ENCODE data around the gene RNPEPL1. TPM values are rescaled to one million over a fixed set of nuclear protein-coding genes. Genes with fewer than 3 reads are reported as not detected.
A peak's percentile ranks its signal among the peaks of the same experiment; 100 is the strongest.

Gene RNPEPL1
- total and polyA plus RNA-seq, 3 donors from 2014 or later = 28.9 to 48.5 (median 39.1) TPM

GRCh38 chr2:240595381-240596079 is 27.2 kb downstream of the RNPEPL1 start:
- Histone ChIP-seq H3K27ac (no peak overlapping the region), H3K4me1 (peaks cover 22% of the 10 kb centered on the region), H3K36me3 (ENCODE audit: low read depth, missing control alignments) (no peaks in the 10 kb centered on the region), H3K9me3 (no peaks in the 10 kb centered on the region), H3K27me3 (no peaks in the 10 kb centered on the region), H3K4me3 (no peak overlapping the region)
- 50 to 81% methylated on average over 5 to 18 of the region's 18 CpGs for WGBS, 2 donors
- intact Hi-C loops (cut with DNase I; ENCODE audit: low total_unique reads) = no loop called here
- DNase-seq = peak; percentile 55
- TF ChIP-seq POLR2A (IDR thresholded peaks at IDR 0.05) = no peak
- peak in 2 of 3 experiments; percentile 33 to 37 for TF ChIP-seq CTCF (IDR thresholded peaks at IDR 0.05)

- no peak for DNase-seq
- Histone ChIP-seq H3K27me3 (no peaks in the 10 kb centered on the region), H3K4me1 (peaks cover 22% of the 10 kb centered on the region), H3K4me3 (no peak overlapping the region), H3K9me3 (no peaks in the 10 kb centered on the region), H3K27ac (no peak overlapping the region), H3K36me3 (ENCODE audit: low read depth, missing control alignments) (no peaks in the 10 kb centered on the region)
- TF ChIP-seq CTCF (IDR thresholded peaks at IDR 0.05) (no peak), POLR2A (IDR thresholded peaks at IDR 0.05) (no peak)
- 89% methylated on average over 17 of the region's 17 CpGs; no CpG with 5 or more reads in 1 of the 2 donors for WGBS, 2 donors
- intact Hi-C loops (cut with DNase I; ENCODE audit: low total_unique reads) = no loop called here
Measured at GRCh38 chr2:240596080-240596460, 27.8 kb downstream of the RNPEPL1 start.

GRCh38 chr2:240596491-240596931 is 28.2 kb downstream of the RNPEPL1 start:
- TF ChIP-seq POLR2A (IDR thresholded peaks at IDR 0.05) = no peak
- TF ChIP-seq CTCF (IDR thresholded peaks at IDR 0.05) = no peak
- H3K4me3 ChIP-seq = no peak overlapping the region
- 76 to 93% methylated on average over 8 to 23 of the region's 23 CpGs for WGBS, 2 donors
- DNase-seq = no peak
- no peak overlapping the region for H3K27ac ChIP-seq
- peaks cover 22% of the 10 kb centered on the region for H3K4me1 ChIP-seq
- no peaks in the 10 kb centered on the region for H3K36me3 ChIP-seq (ENCODE audit: low read depth, missing control alignments)
- H3K9me3 ChIP-seq = no peaks in the 10 kb centered on the region
- no peaks in the 10 kb centered on the region for H3K27me3 ChIP-seq
- intact Hi-C loops (cut with DNase I; ENCODE audit: low total_unique reads) = no loop called here

- no peak for DNase-seq
- intact Hi-C loops (cut with DNase I; ENCODE audit: low total_unique reads) = no loop called here
- 87 to 96% methylated on average over 10 of the region's 10 CpGs for WGBS, 2 donors
- no peak overlapping the region for H3K27ac ChIP-seq
- TF ChIP-seq POLR2A (IDR thresholded peaks at IDR 0.05) (no peak), CTCF (IDR thresholded peaks at IDR 0.05) (no peak)
- H3K4me1 ChIP-seq = peaks cover 22% of the 10 kb centered on the region
- H3K27me3 ChIP-seq = no peaks in the 10 kb centered on the region
- H3K36me3 ChIP-seq (ENCODE audit: low read depth, missing control alignments) = no peaks in the 10 kb centered on the region
- H3K4me3 ChIP-seq = no peak overlapping the region
- H3K9me3 ChIP-seq = no peaks in the 10 kb centered on the region
Measured at GRCh38 chr2:240597054-240597418, 28.8 kb downstream of the RNPEPL1 start.

Measured in testis (tissue), 3 donors.